ENCODE measurements around the gene TMEM255B. TPM values are rescaled to one million over a fixed set of nuclear protein-coding genes. Genes with fewer than 3 reads are reported as not detected.
A peak's percentile ranks its signal among the peaks of the same experiment; 100 is the strongest.

Gene TMEM255B
- total and polyA plus RNA-seq, 5 donors from 2014 or later = 0.02 to 1.3 (median 0.11) TPM; not detected in 1

- peaks cover 0 to 7% of the 10 kb centered on the region in 2 experiments for H3K9me3 ChIP-seq (ENCODE audit: control insufficient read depth in 2 of 2, low read length in 2 of 2)
- peak overlapping the region in 1 of 3 donors; percentile 60 for H3K27ac Mint-ChIP-seq
- ATAC-seq (ENCODE audit: low read depth in 2 of 2) (no peak), DNase-seq (no peak)
- no peak overlapping the region for H3K4me3 ChIP-seq (ENCODE audit: low read depth, low read length)
- H3K27ac ChIP-seq (ENCODE audit: insufficient read depth, low read length, poor library complexity, severe bottlenecking) = no peak overlapping the region
- H3K36me3 ChIP-seq (ENCODE audit: control insufficient read depth, insufficient read depth, low read length) = no peaks in the 10 kb centered on the region
- H3K4me1 ChIP-seq (ENCODE audit: control insufficient read depth, insufficient read depth, low read length, poor library complexity, severe bottlenecking) = peaks cover 6% of the 10 kb centered on the region
- peaks cover 3% of the 10 kb centered on the region for H3K36me3 Mint-ChIP-seq
- peaks cover 0 to 5% (median 1%) of the 10 kb centered on the region in 7 donors for H3K9me3 Mint-ChIP-seq
- H3K27me3 ChIP-seq (ENCODE audit: control insufficient read depth, insufficient read depth, low read length) = no peaks in the 10 kb centered on the region
- H3K27me3 Mint-ChIP-seq = peaks cover 4% of the 10 kb centered on the region
- H3K4me3 Mint-ChIP-seq = peak overlapping the region in 1 of 4 donors; percentile 19
- H3K4me1 Mint-ChIP-seq = peaks cover 5 to 23% (median 13%) of the 10 kb centered on the region in 4 donors
Observed at GRCh38 chr13:113813749-113814434, 54.9 kb downstream of the TMEM255B start.

- Histone ChIP-seq H3K9me3 (ENCODE audit: control insufficient read depth in 2 of 2, low read length in 2 of 2) (peaks cover 0 to 6% of the 10 kb centered on the region in 2 experiments), H3K4me1 (ENCODE audit: control insufficient read depth, insufficient read depth, low read length, poor library complexity, severe bottlenecking) (peaks cover 6% of the 10 kb centered on the region), H3K27ac (ENCODE audit: insufficient read depth, low read length, poor library complexity, severe bottlenecking) (no peak overlapping the region), H3K36me3 (ENCODE audit: control insufficient read depth, insufficient read depth, low read length) (no peaks in the 10 kb centered on the region), H3K27me3 (ENCODE audit: control insufficient read depth, insufficient read depth, low read length) (no peaks in the 10 kb centered on the region), H3K4me3 (ENCODE audit: low read depth, low read length) (no peak overlapping the region)
- peaks cover 5 to 23% (median 13%) of the 10 kb centered on the region in 4 donors for H3K4me1 Mint-ChIP-seq
- no peak for DNase-seq
- peaks cover 0 to 5% (median 1%) of the 10 kb centered on the region in 7 donors for H3K9me3 Mint-ChIP-seq
- peaks cover 3% of the 10 kb centered on the region for H3K36me3 Mint-ChIP-seq
- H3K27ac Mint-ChIP-seq = peak overlapping the region in 1 of 3 donors; percentile 43
- H3K4me3 Mint-ChIP-seq = peak overlapping the region in 1 of 4 donors; percentile 19
- H3K27me3 Mint-ChIP-seq = peaks cover 4% of the 10 kb centered on the region
- ATAC-seq (ENCODE audit: low read depth in 2 of 2) = no peak
Observed at GRCh38 chr13:113814435-113814821, 55.4 kb downstream of the TMEM255B start.

- peaks cover 5 to 23% (median 13%) of the 10 kb centered on the region in 4 donors for H3K4me1 Mint-ChIP-seq
- H3K27me3 ChIP-seq (ENCODE audit: control insufficient read depth, insufficient read depth, low read length) = no peaks in the 10 kb centered on the region
- ATAC-seq (ENCODE audit: low read depth in 2 of 2) (no peak), DNase-seq (peak in 2 of 3 donors; percentile 17 to 65)
- no peaks in the 10 kb centered on the region for H3K36me3 ChIP-seq (ENCODE audit: control insufficient read depth, insufficient read depth, low read length)
- peak overlapping the region; percentile 34 to 89 (median 86) for H3K4me3 Mint-ChIP-seq
- peak overlapping the region; percentile 42 to 70 (median 54) for H3K27ac Mint-ChIP-seq
- peaks cover 3% of the 10 kb centered on the region for H3K36me3 Mint-ChIP-seq
- peaks cover 0 to 5% (median 0%) of the 10 kb centered on the region in 7 donors for H3K9me3 Mint-ChIP-seq
- no peak overlapping the region for H3K27ac ChIP-seq (ENCODE audit: insufficient read depth, low read length, poor library complexity, severe bottlenecking)
- peaks cover 6% of the 10 kb centered on the region for H3K4me1 ChIP-seq (ENCODE audit: control insufficient read depth, insufficient read depth, low read length, poor library complexity, severe bottlenecking)
- H3K9me3 ChIP-seq (ENCODE audit: control insufficient read depth in 2 of 2, low read length in 2 of 2) = no peaks in the 10 kb centered on the region
- H3K27me3 Mint-ChIP-seq = peaks cover 4% of the 10 kb centered on the region
- H3K4me3 ChIP-seq (ENCODE audit: low read depth, low read length) = peak overlapping the region; percentile 69
Observed at GRCh38 chr13:113815151-113816058, 56.4 kb downstream of the TMEM255B start.

- ATAC-seq (ENCODE audit: low read depth in 2 of 2) (no peak), DNase-seq (no peak)
Observed at GRCh38 chr13:113816254-113816929, 57.4 kb downstream of the TMEM255B start.

GRCh38 chr13:113816946-113817859, 58.2 kb downstream of the TMEM255B start:
- no peaks in the 10 kb centered on the region for H3K27me3 ChIP-seq (ENCODE audit: control insufficient read depth, insufficient read depth, low read length)
- peaks cover 4% of the 10 kb centered on the region for H3K27me3 Mint-ChIP-seq
- no peak overlapping the region for H3K27ac ChIP-seq (ENCODE audit: insufficient read depth, low read length, poor library complexity, severe bottlenecking)
- peak overlapping the region; percentile 80 to 86 (median 82) for H3K4me3 Mint-ChIP-seq
- H3K9me3 ChIP-seq (ENCODE audit: control insufficient read depth in 2 of 2, low read length in 2 of 2) = no peaks in the 10 kb centered on the region
- peaks cover 3% of the 10 kb centered on the region for H3K36me3 Mint-ChIP-seq
- DNase-seq = peak; percentile 75 to 90 (median 85)
- ATAC-seq (ENCODE audit: low read depth in 2 of 2) = peak; percentile 91 to 96
- peaks cover 0 to 3% (median 0%) of the 10 kb centered on the region in 7 donors for H3K9me3 Mint-ChIP-seq
- no peaks in the 10 kb centered on the region for H3K36me3 ChIP-seq (ENCODE audit: control insufficient read depth, insufficient read depth, low read length)
- peaks cover 6% of the 10 kb centered on the region for H3K4me1 ChIP-seq (ENCODE audit: control insufficient read depth, insufficient read depth, low read length, poor library complexity, severe bottlenecking)
- peaks cover 5 to 23% (median 13%) of the 10 kb centered on the region in 4 donors for H3K4me1 Mint-ChIP-seq
- H3K4me3 ChIP-seq (ENCODE audit: low read depth, low read length) = no peak overlapping the region
- peak overlapping the region in 2 of 3 donors; percentile 60 to 66 for H3K27ac Mint-ChIP-seq

More at GRCh38 chr13:113816254-113816929, 57.4 kb downstream of the TMEM255B start:
- H3K27ac ChIP-seq (ENCODE audit: insufficient read depth, low read length, poor library complexity, severe bottlenecking) = no peak overlapping the region
- H3K4me3 Mint-ChIP-seq = peak overlapping the region; percentile 82 to 89 (median 86)
- no peaks in the 10 kb centered on the region for H3K36me3 ChIP-seq (ENCODE audit: control insufficient read depth, insufficient read depth, low read length)
- peak overlapping the region in 1 of 3 donors; percentile 46 for H3K27ac Mint-ChIP-seq
- H3K4me3 ChIP-seq (ENCODE audit: low read depth, low read length) = peak overlapping the region; percentile 69
- H3K27me3 Mint-ChIP-seq = peaks cover 4% of the 10 kb centered on the region
- no peaks in the 10 kb centered on the region for H3K27me3 ChIP-seq (ENCODE audit: control insufficient read depth, insufficient read depth, low read length)
- peaks cover 0 to 5% (median 0%) of the 10 kb centered on the region in 7 donors for H3K9me3 Mint-ChIP-seq
- peaks cover 5 to 23% (median 13%) of the 10 kb centered on the region in 4 donors for H3K4me1 Mint-ChIP-seq
- peaks cover 3% of the 10 kb centered on the region for H3K36me3 Mint-ChIP-seq
- no peaks in the 10 kb centered on the region for H3K9me3 ChIP-seq (ENCODE audit: control insufficient read depth in 2 of 2, low read length in 2 of 2)
- H3K4me1 ChIP-seq (ENCODE audit: control insufficient read depth, insufficient read depth, low read length, poor library complexity, severe bottlenecking) = peaks cover 6% of the 10 kb centered on the region

GRCh38 chr13:113817860-113818691, 59.0 kb downstream of the TMEM255B start:
- peaks cover 3% of the 10 kb centered on the region for H3K36me3 Mint-ChIP-seq
- peaks cover 4% of the 10 kb centered on the region for H3K27me3 Mint-ChIP-seq
- Histone ChIP-seq H3K4me1 (ENCODE audit: control insufficient read depth, insufficient read depth, low read length, poor library complexity, severe bottlenecking) (peaks cover 6% of the 10 kb centered on the region), H3K4me3 (ENCODE audit: low read depth, low read length) (no peak overlapping the region), H3K27me3 (ENCODE audit: control insufficient read depth, insufficient read depth, low read length) (no peaks in the 10 kb centered on the region), H3K9me3 (ENCODE audit: control insufficient read depth in 2 of 2, low read length in 2 of 2) (no peaks in the 10 kb centered on the region), H3K27ac (ENCODE audit: insufficient read depth, low read length, poor library complexity, severe bottlenecking) (no peak overlapping the region), H3K36me3 (ENCODE audit: control insufficient read depth, insufficient read depth, low read length) (no peaks in the 10 kb centered on the region)
- H3K9me3 Mint-ChIP-seq = peaks cover 0 to 3% (median 0%) of the 10 kb centered on the region in 7 donors
- no peak overlapping the region for H3K27ac Mint-ChIP-seq
- H3K4me3 Mint-ChIP-seq = peak overlapping the region in 1 of 4 donors; percentile 82
- H3K4me1 Mint-ChIP-seq = peaks cover 5 to 23% (median 13%) of the 10 kb centered on the region in 4 donors
- ATAC-seq (ENCODE audit: low read depth in 2 of 2) (no peak), DNase-seq (no peak)
